H1 (cell line): Measurements from ENCODE around the gene WDFY3. TPM values are rescaled to one million over a fixed set of nuclear protein-coding genes. Genes with fewer than 3 reads are reported as not detected.

Source experiments
- ASH2L ChIP-seq: fragments of 200-600, 300-600 bp; sonication (generic); IDR thresholded peaks from one replicate; pipeline ENCODE4 v1.7.1; 2017; ENCODE audit warnings: low read length
- CHD2 ChIP-seq: IDR thresholded peaks from 2 replicates; pipeline ENCODE4 v1.6.1; 2012; ENCODE audit warnings: low read length, improper control_type of control experiment
- EP300 ChIP-seq, 2 experiments: IDR thresholded peaks; 1 replicate in 1 of 2; 2 replicates in 1 of 2; pipeline ENCODE4 v1.6.1; 2011 to 2012; ENCODE audit warnings: low read depth in 2 of 2, low read length in 2 of 2, mild to moderate bottlenecking in 2 of 2, borderline replicate concordance in 1 of 2, inconsistent platforms in 1 of 2, moderate library complexity in 1 of 2
- FOSL1 ChIP-seq: IDR thresholded peaks from 2 replicates; pipeline ENCODE4 v1.6.1; 2011; ENCODE audit warnings: mild to moderate bottlenecking, low read depth, low read length, moderate library complexity; ENCODE audit not compliant: insufficient read depth
- MAFK ChIP-seq: IDR thresholded peaks from 2 replicates; pipeline ENCODE4 v1.6.1; 2012; ENCODE audit warnings: low read depth, mild to moderate bottlenecking, improper control_type of control experiment, low read length
- POU5F1 ChIP-seq: IDR thresholded peaks from 2 replicates; pipeline ENCODE4 v1.6.1; 2011; ENCODE audit warnings: low read depth, mild to moderate bottlenecking, low read length, moderate library complexity
- RXRA ChIP-seq: IDR thresholded peaks from 2 replicates; pipeline ENCODE4 v1.6.1; 2011; ENCODE audit warnings: low read depth, mild to moderate bottlenecking, low read length, moderate library complexity; ENCODE audit not compliant: insufficient read depth
- SIX5 ChIP-seq: IDR thresholded peaks from 2 replicates; pipeline ENCODE4 v1.6.1; 2011; ENCODE audit warnings: mild to moderate bottlenecking, low read depth, low read length
- SP2 ChIP-seq: IDR thresholded peaks from 2 replicates; pipeline ENCODE4 v1.6.1; 2012; ENCODE audit warnings: mild to moderate bottlenecking, low read length, inconsistent platforms
- SUZ12 ChIP-seq: fragments of 200-600 bp; sonication (generic); IDR thresholded peaks from 2 replicates; pipeline ENCODE4 v1.6.1; 2012; ENCODE audit warnings: mild to moderate bottlenecking, inconsistent platforms, low read length, moderate library complexity, mixed read lengths
- YY1 ChIP-seq: IDR thresholded peaks from 2 replicates; pipeline ENCODE4 v1.6.1; 2011; ENCODE audit warnings: low read depth, mild to moderate bottlenecking, low read length
- polyA plus RNA-seq, 7 experiments: library from polyadenylated mRNA; depleted of rRNA in 3 of 7; stranded (reverse) in 5 of 7; unstranded in 2 of 7; fragments of >200 nt in 5 of 7; fragments of 200-250 nt in 2 of 7; gene quantifications; 1 replicate in 5 of 7; 2 replicates in 1 of 7; 4 replicates in 1 of 7; pipeline versions ENCODE4 v1.2.1 to v1.2.3, GENCODE V29; 2011 to 2013; ENCODE audit warnings: missing spikeins in 2 of 7, mixed read lengths in 2 of 7
- total RNA-seq: library from RNA; stranded (reverse); fragmentation: NEBNext Ultra II Directional; extraction: Animal tissue kit (Norgen Biotek cat#: 25700); gene quantifications from 2 replicates; pipeline ENCODE4 v1.2.1, GENCODE V29; 2021
- TF ChIP-seq, protein P1 (sequence below): IDR thresholded peaks from 2 replicates; pipeline ENCODE4 v1.6.1; 2012; ENCODE audit warnings: low read length, inconsistent platforms
- TF ChIP-seq, protein P2 (sequence below), 3 experiments: IDR thresholded peaks; 1 replicate in 2 of 3; 2 replicates in 1 of 3; pipeline versions ENCODE4 v1.5.1 to v1.6.1; 2011; ENCODE audit warnings: low read length in 3 of 3, mild to moderate bottlenecking in 3 of 3, inconsistent platforms in 2 of 3, low read depth in 1 of 3, moderate library complexity in 1 of 3; ENCODE audit not compliant: insufficient read depth in 1 of 3; ENCODE audit errors: control extremely low read depth in 1 of 3

WDFY3 gene
- total and polyA plus RNA-seq, 2 of the 8 experiments (the other 6 are each of a cell fraction or from before 2014, with no cell fraction given): 25.6 to 62.4 TPM

GRCh38 chr4:84965553-84966381, 723 bp downstream of the WDFY3 start (continued):
- TF ChIP-seq CHD2 (no peak), SUZ12 (no peak), EP300 (IDR thresholded peaks at IDR 0.05; ENCODE audit: borderline replicate concordance in 1 of 2, low read depth in 2 of 2, low read length in 2 of 2) (no peak), MAFK (no peak), RXRA (no peak), FOSL1 (no peak), SP2 (no peak), ASH2L (peak; percentile 70), POU5F1 (no peak), YY1 (0 out of 2 replicates have a peak, but pooled peaks have one; percentile 37), SIX5 (no peak)
- TF ChIP-seq, protein P1, sequence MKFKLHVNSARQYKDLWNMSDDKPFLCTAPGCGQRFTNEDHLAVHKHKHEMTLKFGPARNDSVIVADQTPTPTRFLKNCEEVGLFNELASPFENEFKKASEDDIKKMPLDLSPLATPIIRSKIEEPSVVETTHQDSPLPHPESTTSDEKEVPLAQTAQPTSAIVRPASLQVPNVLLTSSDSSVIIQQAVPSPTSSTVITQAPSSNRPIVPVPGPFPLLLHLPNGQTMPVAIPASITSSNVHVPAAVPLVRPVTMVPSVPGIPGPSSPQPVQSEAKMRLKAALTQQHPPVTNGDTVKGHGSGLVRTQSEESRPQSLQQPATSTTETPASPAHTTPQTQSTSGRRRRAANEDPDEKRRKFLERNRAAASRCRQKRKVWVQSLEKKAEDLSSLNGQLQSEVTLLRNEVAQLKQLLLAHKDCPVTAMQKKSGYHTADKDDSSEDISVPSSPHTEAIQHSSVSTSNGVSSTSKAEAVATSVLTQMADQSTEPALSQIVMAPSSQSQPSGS: no peak
- TF ChIP-seq, protein P2, sequence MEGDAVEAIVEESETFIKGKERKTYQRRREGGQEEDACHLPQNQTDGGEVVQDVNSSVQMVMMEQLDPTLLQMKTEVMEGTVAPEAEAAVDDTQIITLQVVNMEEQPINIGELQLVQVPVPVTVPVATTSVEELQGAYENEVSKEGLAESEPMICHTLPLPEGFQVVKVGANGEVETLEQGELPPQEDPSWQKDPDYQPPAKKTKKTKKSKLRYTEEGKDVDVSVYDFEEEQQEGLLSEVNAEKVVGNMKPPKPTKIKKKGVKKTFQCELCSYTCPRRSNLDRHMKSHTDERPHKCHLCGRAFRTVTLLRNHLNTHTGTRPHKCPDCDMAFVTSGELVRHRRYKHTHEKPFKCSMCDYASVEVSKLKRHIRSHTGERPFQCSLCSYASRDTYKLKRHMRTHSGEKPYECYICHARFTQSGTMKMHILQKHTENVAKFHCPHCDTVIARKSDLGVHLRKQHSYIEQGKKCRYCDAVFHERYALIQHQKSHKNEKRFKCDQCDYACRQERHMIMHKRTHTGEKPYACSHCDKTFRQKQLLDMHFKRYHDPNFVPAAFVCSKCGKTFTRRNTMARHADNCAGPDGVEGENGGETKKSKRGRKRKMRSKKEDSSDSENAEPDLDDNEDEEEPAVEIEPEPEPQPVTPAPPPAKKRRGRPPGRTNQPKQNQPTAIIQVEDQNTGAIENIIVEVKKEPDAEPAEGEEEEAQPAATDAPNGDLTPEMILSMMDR (IDR thresholded peaks at IDR 0.05; ENCODE audit: control extremely low read depth in 1 of 3, insufficient read depth in 1 of 3, low read depth in 1 of 3, low read length in 3 of 3): peak in 2 of 3 experiments; percentile 0 to 2; a peak in 3 of 4 replicates
